ENCODE measurements around the gene CDH1.

The CDH1 gene

DNA sequence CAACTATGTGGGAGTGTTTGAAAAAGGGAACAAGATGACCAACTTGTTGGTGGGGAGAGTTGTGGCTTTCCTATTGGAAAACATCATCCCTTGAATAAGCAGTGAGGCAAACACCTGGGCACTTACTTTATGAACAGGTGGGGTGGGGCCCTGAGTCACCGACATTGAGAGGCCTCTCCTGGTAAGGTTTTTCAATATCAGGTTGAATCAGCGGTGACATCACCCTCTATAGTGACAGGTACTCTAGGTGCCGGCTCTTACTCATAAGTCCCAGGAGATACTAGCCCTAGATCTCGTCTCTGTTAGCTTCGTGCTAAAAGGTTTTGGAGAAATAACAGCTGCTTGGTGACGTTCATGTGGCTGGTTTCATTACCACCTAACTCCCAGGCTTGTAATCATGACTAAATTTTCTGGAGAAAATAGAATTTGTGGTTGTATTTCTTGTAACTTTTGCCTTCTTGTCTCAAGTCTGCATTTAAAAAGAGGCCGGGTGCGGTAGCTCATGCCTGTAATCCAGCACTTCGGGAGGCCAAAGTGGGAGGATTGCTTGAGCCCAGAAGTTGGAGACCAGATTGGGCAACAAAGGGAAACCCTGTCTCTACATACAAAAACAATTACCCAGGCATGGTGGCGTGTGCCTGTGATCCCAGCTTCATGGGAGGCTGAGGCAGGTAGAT is 19.3 kb downstream of the CDH1 start:
- DNase-seq (ENCODE audit: low read depth, low spot score) = no peak
- in situ Hi-C loops (cut with HindIII; ENCODE audit: low sequenced_read_pairs) = no loop called here
- TF ChIP-seq, protein P1, sequence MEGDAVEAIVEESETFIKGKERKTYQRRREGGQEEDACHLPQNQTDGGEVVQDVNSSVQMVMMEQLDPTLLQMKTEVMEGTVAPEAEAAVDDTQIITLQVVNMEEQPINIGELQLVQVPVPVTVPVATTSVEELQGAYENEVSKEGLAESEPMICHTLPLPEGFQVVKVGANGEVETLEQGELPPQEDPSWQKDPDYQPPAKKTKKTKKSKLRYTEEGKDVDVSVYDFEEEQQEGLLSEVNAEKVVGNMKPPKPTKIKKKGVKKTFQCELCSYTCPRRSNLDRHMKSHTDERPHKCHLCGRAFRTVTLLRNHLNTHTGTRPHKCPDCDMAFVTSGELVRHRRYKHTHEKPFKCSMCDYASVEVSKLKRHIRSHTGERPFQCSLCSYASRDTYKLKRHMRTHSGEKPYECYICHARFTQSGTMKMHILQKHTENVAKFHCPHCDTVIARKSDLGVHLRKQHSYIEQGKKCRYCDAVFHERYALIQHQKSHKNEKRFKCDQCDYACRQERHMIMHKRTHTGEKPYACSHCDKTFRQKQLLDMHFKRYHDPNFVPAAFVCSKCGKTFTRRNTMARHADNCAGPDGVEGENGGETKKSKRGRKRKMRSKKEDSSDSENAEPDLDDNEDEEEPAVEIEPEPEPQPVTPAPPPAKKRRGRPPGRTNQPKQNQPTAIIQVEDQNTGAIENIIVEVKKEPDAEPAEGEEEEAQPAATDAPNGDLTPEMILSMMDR (IDR thresholded peaks at IDR 0.05; ENCODE audit: low read depth, low read length) = no peak
- no peak overlapping the region for H3K4me3 ChIP-seq (ENCODE audit: low read depth, low read length)

DNA sequence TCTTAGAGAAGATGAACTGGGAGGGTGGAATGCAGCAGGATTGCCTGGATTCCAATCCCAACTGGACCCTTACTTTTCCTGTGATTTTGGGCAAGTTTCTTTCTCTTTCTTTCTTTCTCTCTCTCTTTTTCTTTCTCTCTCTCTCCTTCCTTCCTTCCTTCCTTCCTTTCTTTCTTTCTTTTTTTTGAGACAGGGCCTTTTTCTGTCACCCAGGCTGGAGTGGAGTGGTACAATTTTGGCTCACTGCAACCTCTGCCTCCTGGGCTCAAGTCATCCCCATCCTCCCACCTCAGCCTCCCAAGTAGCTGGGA is 20.5 kb downstream of the CDH1 start:
- in situ Hi-C loops (cut with HindIII; ENCODE audit: low sequenced_read_pairs) = no loop called here
- H3K4me3 ChIP-seq (ENCODE audit: low read depth, low read length) = no peak overlapping the region
- TF ChIP-seq, protein P1 (IDR thresholded peaks at IDR 0.05; ENCODE audit: low read depth, low read length) = no peak
- DNase-seq (ENCODE audit: low read depth, low spot score) = no peak

DNA sequence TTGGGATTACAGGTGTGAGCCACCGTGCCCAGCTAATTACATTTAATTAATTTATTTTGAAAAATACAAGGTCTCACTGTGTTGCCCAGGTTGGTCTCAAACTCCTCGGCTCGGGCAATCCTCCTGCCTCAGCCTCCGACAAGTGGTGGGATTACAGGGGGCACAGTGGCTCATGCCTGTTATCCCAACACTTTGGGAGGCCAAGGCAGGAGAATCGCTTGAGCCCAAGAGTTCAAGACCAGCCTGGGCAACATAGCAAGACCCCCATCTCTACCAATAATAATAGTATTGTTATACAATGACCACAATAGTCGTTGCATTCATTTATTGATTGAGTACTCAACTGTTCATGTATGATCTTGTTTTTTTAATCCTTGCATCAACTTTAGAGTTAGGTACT is 22.0 kb downstream of the CDH1 start:
- in situ Hi-C loops (cut with HindIII; ENCODE audit: low sequenced_read_pairs) = no loop called here
- no peak for DNase-seq (ENCODE audit: low read depth, low spot score)
- no peak overlapping the region for H3K4me3 ChIP-seq (ENCODE audit: low read depth, low read length)
- TF ChIP-seq, protein P1 (IDR thresholded peaks at IDR 0.05; ENCODE audit: low read depth, low read length) = no peak

DNA sequence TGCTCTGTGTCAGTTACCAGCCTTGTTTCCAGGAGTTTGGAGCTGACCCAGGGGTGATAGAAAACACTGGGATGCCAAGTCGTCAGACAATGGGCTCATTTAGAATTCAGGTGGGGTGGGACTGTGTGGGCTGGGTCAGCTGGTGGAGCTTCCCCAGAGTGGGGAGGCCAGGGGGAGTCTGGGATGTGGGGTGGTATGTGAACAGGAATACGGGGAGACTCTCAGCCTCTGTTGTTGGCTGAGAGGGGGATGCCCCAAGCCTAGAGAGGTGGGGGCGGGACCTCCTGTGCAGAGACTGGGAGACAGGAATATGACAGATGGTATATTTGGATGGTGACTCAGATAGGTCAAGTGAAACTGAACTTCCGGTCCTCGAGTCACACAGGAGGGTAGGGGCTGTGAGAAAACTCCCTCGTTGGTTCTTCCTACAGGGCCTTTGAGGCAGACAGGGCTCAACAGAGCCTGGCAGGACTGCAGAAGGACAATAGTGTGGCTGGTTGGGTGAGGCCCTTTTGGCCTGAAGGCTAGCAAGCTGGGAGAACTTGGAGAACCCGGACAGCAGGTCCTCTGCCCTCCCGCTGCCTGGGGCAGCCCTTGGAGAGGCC is 23.7 kb downstream of the CDH1 start:
- no peak for DNase-seq (ENCODE audit: low read depth, low spot score)
- H3K4me3 ChIP-seq (ENCODE audit: low read depth, low read length) = no peak overlapping the region
- in situ Hi-C loops (cut with HindIII; ENCODE audit: low sequenced_read_pairs) = no loop called here
- TF ChIP-seq, protein P1 (IDR thresholded peaks at IDR 0.05; ENCODE audit: low read depth, low read length) = no peak

DNA sequence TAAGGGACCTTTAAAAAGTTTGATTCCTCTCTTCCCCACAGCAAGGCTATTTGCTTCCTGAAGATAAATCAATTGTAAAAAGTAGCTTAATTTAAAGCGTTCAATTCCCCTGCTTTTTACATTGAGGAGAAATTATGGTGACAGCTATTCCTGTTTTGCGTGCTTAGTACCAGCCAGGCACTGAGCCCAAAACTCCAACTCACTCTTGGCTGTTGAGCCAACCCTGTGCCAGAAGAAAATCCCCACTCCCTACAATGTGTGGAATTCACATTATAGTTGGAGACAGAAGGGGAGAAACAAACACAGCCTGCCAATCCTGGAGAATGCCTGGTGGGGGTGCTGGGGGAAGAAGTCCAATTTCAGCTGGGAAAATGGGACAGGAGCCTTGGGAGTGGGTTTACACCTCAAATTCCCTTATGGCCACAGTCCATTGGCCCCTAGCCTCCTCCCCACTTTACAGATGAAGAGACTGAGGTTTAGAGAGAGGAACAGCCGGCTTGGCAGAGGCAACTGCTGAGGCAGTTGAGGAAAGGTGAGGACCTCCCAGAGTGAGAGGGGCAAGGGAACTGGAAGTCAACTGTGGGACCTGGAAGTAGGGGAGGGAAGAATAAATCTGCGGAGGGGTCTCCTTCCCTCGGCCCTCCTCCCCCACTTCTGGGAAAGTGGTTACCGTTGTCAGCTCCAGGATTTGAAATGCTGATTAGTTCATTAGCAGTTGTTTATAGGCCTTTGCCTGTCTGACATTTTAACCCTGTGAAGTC is 26.1 kb downstream of the CDH1 start:
- no peak overlapping the region for H3K4me3 ChIP-seq (ENCODE audit: low read depth, low read length)
- TF ChIP-seq, protein P1 (IDR thresholded peaks at IDR 0.05; ENCODE audit: low read depth, low read length) = no peak
- DNase-seq (ENCODE audit: low read depth, low spot score) = no peak
- in situ Hi-C loops (cut with HindIII; ENCODE audit: low sequenced_read_pairs) = no loop called here

DNA sequence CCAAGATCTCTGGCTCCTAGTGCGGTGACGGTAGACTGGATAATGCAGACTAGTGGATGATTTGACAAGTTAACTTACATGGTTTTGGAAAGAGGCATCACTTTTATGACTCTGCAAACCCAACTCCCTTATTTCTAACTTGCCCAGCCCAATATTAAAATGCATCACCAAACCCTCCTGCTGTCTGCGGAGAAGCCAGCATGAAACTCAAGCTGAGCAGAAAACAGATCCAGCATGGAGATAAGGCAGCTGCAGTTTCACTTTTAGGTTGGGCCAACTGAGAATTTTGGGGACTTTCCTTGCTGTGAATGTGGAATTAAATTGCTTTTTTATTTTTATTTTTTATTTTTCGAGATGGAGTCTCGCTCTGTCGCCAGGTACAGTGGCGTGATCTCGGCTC is 27.8 kb downstream of the CDH1 start:
- H3K4me3 ChIP-seq (ENCODE audit: low read depth, low read length) = no peak overlapping the region
- TF ChIP-seq, protein P1 (IDR thresholded peaks at IDR 0.05; ENCODE audit: low read depth, low read length) = no peak
- in situ Hi-C loops (cut with HindIII; ENCODE audit: low sequenced_read_pairs) = no loop called here
- no peak for DNase-seq (ENCODE audit: low read depth, low spot score)
